Amniotic stem cell (primary cell): ENCODE measurements around the gene GRID1.
"Not testable (repeated sequence)": the region's sequence is repeated elsewhere in the genome, so short reads cannot be mapped to it uniquely, and the experiment has no call there.

Source experiments
- DNase-seq: peaks from one replicate; lab custom pipeline; 2025; lab: John Stamatoyannopoulos, UW

Gene GRID1

GRCh38 chr10:85873063-85873462, 493.5 kb downstream of the GRID1 start:
- DNase-seq = no peak

GRCh38 chr10:85868627-85869499, 497.7 kb downstream of the GRID1 start:
- DNase-seq = no peak

- DNase-seq = no peak
Observed at GRCh38 chr10:85864868-85865526, 501.6 kb downstream of the GRID1 start.

GRCh38 chr10:85864173-85864549, 502.4 kb downstream of the GRID1 start:
- no peak for DNase-seq

- no peak for DNase-seq
Observed at GRCh38 chr10:85863301-85864172, 503.1 kb downstream of the GRID1 start.

- no peak for DNase-seq
Observed at GRCh38 chr10:85862771-85863170, 503.8 kb downstream of the GRID1 start.

- DNase-seq = no peak
Observed at GRCh38 chr10:85861513-85862197, 504.9 kb downstream of the GRID1 start.

GRCh38 chr10:85859859-85860258, 506.7 kb downstream of the GRID1 start:
- DNase-seq = no peak

- no peak for DNase-seq
Observed at GRCh38 chr10:85858776-85859515, 507.6 kb downstream of the GRID1 start.

GRCh38 chr10:85857791-85858190, 508.8 kb downstream of the GRID1 start:
- no peak for DNase-seq

GRCh38 chr10:85857305-85857704, 509.3 kb downstream of the GRID1 start:
- no peak for DNase-seq

GRCh38 chr10:85851934-85852333, 514.7 kb downstream of the GRID1 start:
- no peak for DNase-seq

GRCh38 chr10:85851325-85851724, 515.3 kb downstream of the GRID1 start:
- DNase-seq = no peak

- no peak for DNase-seq
Observed at GRCh38 chr10:85850736-85851135, 515.9 kb downstream of the GRID1 start.

GRCh38 chr10:85849315-85849714, 517.3 kb downstream of the GRID1 start:
- no peak for DNase-seq

- no peak for DNase-seq
Observed at GRCh38 chr10:85848756-85849155, 517.8 kb downstream of the GRID1 start.

GRCh38 chr10:85847085-85847484, 519.5 kb downstream of the GRID1 start:
- DNase-seq = no peak

- DNase-seq = not testable (repeated sequence)
Observed at GRCh38 chr10:85838660-85839059, 527.9 kb downstream of the GRID1 start.

- DNase-seq = no peak
Observed at GRCh38 chr10:85832988-85833387, 533.6 kb downstream of the GRID1 start.

GRCh38 chr10:85831422-85831821, 535.2 kb downstream of the GRID1 start:
- DNase-seq = no peak

GRCh38 chr10:85826377-85826776, 540.2 kb downstream of the GRID1 start:
- no peak for DNase-seq
